ENCODE results near the gene CAB39L.

DNA sequence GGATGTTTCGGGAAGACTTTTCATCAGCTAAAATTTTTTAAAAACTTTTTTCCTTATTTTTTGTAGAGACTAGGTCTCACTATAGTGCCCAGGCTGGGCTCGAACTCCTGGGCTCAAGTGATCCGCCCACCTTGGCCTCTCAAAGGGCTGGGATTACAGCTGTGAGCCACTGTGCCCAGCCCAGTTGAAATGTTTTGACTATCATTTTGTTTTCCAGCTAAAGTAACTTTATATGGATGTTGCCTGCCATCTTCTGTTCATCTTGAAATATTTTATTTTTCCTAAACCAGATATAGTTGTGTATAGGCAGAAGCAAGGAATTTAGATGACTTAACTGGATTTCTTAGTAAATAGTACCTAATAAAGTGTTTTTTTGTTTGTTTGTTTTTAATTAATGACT lies 7.0 kb downstream of the CAB39L start:
- TF ChIP-seq, protein P1, sequence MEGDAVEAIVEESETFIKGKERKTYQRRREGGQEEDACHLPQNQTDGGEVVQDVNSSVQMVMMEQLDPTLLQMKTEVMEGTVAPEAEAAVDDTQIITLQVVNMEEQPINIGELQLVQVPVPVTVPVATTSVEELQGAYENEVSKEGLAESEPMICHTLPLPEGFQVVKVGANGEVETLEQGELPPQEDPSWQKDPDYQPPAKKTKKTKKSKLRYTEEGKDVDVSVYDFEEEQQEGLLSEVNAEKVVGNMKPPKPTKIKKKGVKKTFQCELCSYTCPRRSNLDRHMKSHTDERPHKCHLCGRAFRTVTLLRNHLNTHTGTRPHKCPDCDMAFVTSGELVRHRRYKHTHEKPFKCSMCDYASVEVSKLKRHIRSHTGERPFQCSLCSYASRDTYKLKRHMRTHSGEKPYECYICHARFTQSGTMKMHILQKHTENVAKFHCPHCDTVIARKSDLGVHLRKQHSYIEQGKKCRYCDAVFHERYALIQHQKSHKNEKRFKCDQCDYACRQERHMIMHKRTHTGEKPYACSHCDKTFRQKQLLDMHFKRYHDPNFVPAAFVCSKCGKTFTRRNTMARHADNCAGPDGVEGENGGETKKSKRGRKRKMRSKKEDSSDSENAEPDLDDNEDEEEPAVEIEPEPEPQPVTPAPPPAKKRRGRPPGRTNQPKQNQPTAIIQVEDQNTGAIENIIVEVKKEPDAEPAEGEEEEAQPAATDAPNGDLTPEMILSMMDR (optimal IDR thresholded peaks at IDR 0.05 in 1 of 3, IDR thresholded peaks at IDR 0.05 in 1 of 3, conservative IDR thresholded peaks at IDR 0.05 in 1 of 3; ENCODE audit: extremely low read depth in 1 of 3, insufficient read depth in 2 of 3, low read length in 3 of 3): no peak
- TF ChIP-seq EZH2 (IDR thresholded peaks at IDR 0.05; ENCODE audit: low read length): no peak

Data from keratinocyte (primary cell).